Tibial nerve (tissue), 4 donors: ENCODE results near the gene NHEJ1. TPM values are rescaled to one million over a fixed set of nuclear protein-coding genes. Genes with fewer than 3 reads are reported as not detected.

Experiments used
- DNase-seq, 2 donors: peaks; one replicate each; pipeline ENCODE4 v3.0.0-alpha.2; 2019; ENCODE audit warnings: low spot score in 2 of 2
- H3K27ac ChIP-seq, 4 donors: fragments of 200-600 bp; sonication (generic) in 3 of 4; one replicate each; pipeline ENCODE4 v1.5.1; 2017 to 2019; ENCODE audit warnings: mild to moderate bottlenecking in 1 of 4
- H3K27me3 ChIP-seq, 2 donors: fragments of 200-600 bp; sonication (generic) in 1 of 2; one replicate each; pipeline versions ENCODE4 v1.5.1 to v1.6.0; 2017 to 2019
- H3K36me3 ChIP-seq, 3 donors: fragments of 200-600 bp; sonication (generic); one replicate each; pipeline ENCODE4 v1.5.1; 2018 to 2019
- H3K4me1 ChIP-seq, 4 donors: fragments of 200-600 bp; sonication (generic) in 3 of 4; one replicate each; pipeline ENCODE4 v1.5.1; 2017 to 2019
- H3K4me3 ChIP-seq, 4 donors: fragments of 200-600 bp; sonication (generic) in 3 of 4; one replicate each; pipeline ENCODE4 v1.5.1; 2017 to 2019; ENCODE audit warnings: mild to moderate bottlenecking in 1 of 4, moderate library complexity in 1 of 4
- H3K9me3 ChIP-seq, 4 donors: fragments of 200-600 bp; sonication (generic) in 3 of 4; one replicate each; pipeline ENCODE4 v1.5.1; 2017 to 2019
- CTCF ChIP-seq, 5 experiments: fragments of 200-600 bp in 3 of 5; fragments of 450-650 bp in 2 of 5; sonication (generic) in 3 of 5; IDR thresholded peaks; one replicate each; pipeline ENCODE4 v1.5.1; 2016 to 2019; ENCODE audit warnings: antibody characterized with exemption in 5 of 5, mild to moderate bottlenecking in 3 of 5, moderate library complexity in 2 of 5
- EP300 ChIP-seq, 2 donors: sonication (generic); formaldehyde crosslinking; IDR thresholded peaks; one replicate each; pipeline ENCODE4 v1.6.1; 2017; ENCODE audit warnings: antibody characterized with exemption in 2 of 2, mild to moderate bottlenecking in 1 of 2
- POLR2A ChIP-seq, 2 donors: fragments of 450-650 bp; IDR thresholded peaks; one replicate each; pipeline ENCODE4 v1.6.1; 2017; ENCODE audit warnings: antibody characterized with exemption in 2 of 2, mild to moderate bottlenecking in 2 of 2, moderate library complexity in 2 of 2
- WGBS, 2 donors: methylation state at CpG; one replicate each; pipeline ENCODE4 v1.1.5; 2018; 5-methylcytosine and 5-hydroxymethylcytosine counted together
- total RNA-seq, 4 donors: library from RNA; depleted of rRNA; stranded (reverse); fragments of >200 nt; gene quantifications; one replicate each; pipeline ENCODE4 v1.1.0, GENCODE V29; 2016

Gene NHEJ1
- total RNA-seq, 4 donors from 2014 or later, result 12.9 to 27.4 (median 17.6) TPM

GRCh38 chr2:219169930-219170654 lies 9.5 kb upstream of the NHEJ1 start, which contains the start of gene SLC23A3:
Gene SLC23A3 (minus strand): TSS chr2:219170029. CDS start chr2:219169984, 45 bp downstream.
- Histone ChIP-seq H3K36me3 (peaks cover 0 to 34% (median 19%) of the 10 kb centered on the region in 3 donors), H3K27me3 (no peaks in the 10 kb centered on the region), H3K27ac (peak within 1 kb of the TSS; percentile 50 to 94 (median 74)), H3K4me1 (peaks cover 0 to 27% (median 12%) of the 10 kb centered on the region in 4 donors), H3K4me3 (no peak within 1 kb of the TSS), H3K9me3 (no peaks in the 10 kb centered on the region)
- no peak for TF ChIP-seq EP300 (IDR thresholded peaks at IDR 0.05)
- TF ChIP-seq POLR2A (IDR thresholded peaks at IDR 0.05), result no peak
- TF ChIP-seq CTCF (IDR thresholded peaks at IDR 0.05), result no peak
- peak in 1 of 2 donors; percentile 3 for DNase-seq
- WGBS, 2 donors, result 83 to 85% methylated on average over 10 of the region's 10 CpGs

DNA sequence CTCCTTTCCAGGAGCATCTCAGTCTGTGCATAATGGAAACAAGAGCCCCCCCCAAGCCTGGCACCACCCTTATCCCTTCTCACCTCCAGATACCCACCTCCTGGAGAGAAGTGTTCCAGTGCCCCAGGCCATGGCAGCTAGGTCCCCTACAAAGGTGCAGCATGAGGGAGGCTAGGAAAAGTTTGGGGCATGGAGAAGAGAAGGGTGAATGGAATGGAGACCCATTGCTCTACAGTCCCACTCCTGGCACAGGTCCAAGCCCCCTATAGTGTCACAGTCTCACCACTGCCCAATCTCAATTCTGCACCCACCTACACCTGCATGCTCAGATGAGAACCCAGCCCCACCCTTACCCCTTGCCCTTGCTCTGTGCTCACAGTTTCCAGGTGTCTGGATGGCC lies 8.3 kb upstream of the NHEJ1 start:
- peaks cover 0 to 22% (median 13%) of the 10 kb centered on the region in 3 donors for H3K36me3 ChIP-seq
- no peaks in the 10 kb centered on the region for H3K27me3 ChIP-seq
- H3K4me3 ChIP-seq, result no peak overlapping the region
- no peak overlapping the region for H3K27ac ChIP-seq
- H3K4me1 ChIP-seq, result peaks cover 0 to 21% (median 9%) of the 10 kb centered on the region in 4 donors
- TF ChIP-seq EP300 (IDR thresholded peaks at IDR 0.05) (no peak), POLR2A (IDR thresholded peaks at IDR 0.05) (no peak), CTCF (IDR thresholded peaks at IDR 0.05) (no peak)
- no peaks in the 10 kb centered on the region for H3K9me3 ChIP-seq
- no peak for DNase-seq

DNA sequence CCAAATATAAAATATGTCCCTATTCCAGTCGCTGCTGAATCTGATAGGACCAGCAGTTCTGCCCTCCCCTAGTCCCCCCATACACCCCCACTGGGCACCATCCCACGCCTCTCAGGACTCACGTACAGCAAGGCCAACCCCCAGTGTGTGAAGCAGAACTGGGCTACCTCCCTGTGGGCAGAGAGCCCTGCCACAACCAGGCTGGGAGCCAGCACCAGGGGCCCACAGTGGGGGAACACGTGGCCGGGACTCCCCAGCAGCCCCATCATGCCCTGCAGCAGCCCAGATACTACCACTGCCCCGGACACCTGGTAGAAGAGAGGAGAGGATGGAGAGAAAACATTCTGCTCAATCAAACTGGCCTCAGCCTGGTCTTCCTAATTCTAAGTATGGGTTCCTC lies 7.9 kb upstream of the NHEJ1 start:
- Histone ChIP-seq H3K4me1 (peaks cover 0 to 21% (median 9%) of the 10 kb centered on the region in 4 donors), H3K9me3 (no peaks in the 10 kb centered on the region), H3K4me3 (no peak overlapping the region), H3K27me3 (no peaks in the 10 kb centered on the region), H3K27ac (peak overlapping the region in 1 of 4 donors; percentile 7), H3K36me3 (peaks cover 0 to 18% (median 13%) of the 10 kb centered on the region in 3 donors)
- no peak for TF ChIP-seq POLR2A (IDR thresholded peaks at IDR 0.05)
- no peak for TF ChIP-seq CTCF (IDR thresholded peaks at IDR 0.05)
- no peak for DNase-seq
- 53 to 59% methylated on average over 6 of the region's 6 CpGs for WGBS, 2 donors

GRCh38 chr2:219167997-219168396 lies 7.4 kb upstream of the NHEJ1 start:
- DNase-seq, result no peak
- no peaks in the 10 kb centered on the region for H3K27me3 ChIP-seq
- no peaks in the 10 kb centered on the region for H3K9me3 ChIP-seq
- peaks cover 0 to 13% (median 8%) of the 10 kb centered on the region in 3 donors for H3K36me3 ChIP-seq
- peak overlapping the region in 1 of 4 donors; percentile 7 for H3K27ac ChIP-seq
- TF ChIP-seq POLR2A (IDR thresholded peaks at IDR 0.05) (no peak), CTCF (IDR thresholded peaks at IDR 0.05) (no peak), EP300 (IDR thresholded peaks at IDR 0.05) (no peak)
- peaks cover 0 to 21% (median 9%) of the 10 kb centered on the region in 4 donors for H3K4me1 ChIP-seq
- no peak overlapping the region for H3K4me3 ChIP-seq
- 58 to 62% methylated on average over 5 of the region's 5 CpGs for WGBS, 2 donors
